GM19328 (cell line): Measurements from ENCODE around the gene XRN1.

ENCODE experiments used
- ATAC-seq: cut with Tn5 transposase; IDR thresholded peaks from one replicate; pipeline ENCODE4 v1.9.1; 2021; ENCODE audit warnings: mild to moderate bottlenecking, moderate library complexity; ENCODE audit not compliant: unreplicated experiment

Gene XRN1

DNA sequence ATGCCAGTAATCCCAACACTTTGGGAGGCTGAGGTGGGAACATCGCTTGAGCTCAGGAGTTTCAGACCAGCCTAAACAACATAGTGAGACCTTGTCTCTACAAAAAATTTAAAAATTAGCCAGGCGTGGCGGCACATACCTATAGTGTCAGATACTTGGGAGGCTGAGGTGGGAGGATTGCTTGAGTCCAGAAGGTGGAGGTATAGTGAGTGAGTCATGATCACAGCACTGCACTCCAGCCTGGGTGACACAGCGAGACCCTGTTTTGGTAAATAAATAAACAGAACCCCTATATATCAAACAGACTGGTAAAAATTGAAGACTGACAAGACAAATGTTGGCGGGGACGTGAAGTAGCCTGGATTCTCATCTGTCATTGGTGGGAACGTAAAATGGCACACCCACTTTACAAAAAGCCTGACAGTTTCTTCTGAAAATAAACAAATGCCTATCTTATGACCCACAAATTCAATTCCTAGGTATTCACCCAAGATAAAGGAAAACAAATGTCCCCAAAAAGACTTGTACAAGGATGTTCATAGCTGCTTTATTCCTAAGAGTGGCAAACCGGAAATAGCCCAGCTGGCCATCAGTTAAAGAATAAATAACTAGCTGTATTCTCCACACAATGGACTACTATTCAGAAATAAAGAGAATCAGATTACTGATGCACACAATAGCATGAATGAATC is 175.5 kb downstream of the XRN1 start:
- no peak for ATAC-seq

DNA sequence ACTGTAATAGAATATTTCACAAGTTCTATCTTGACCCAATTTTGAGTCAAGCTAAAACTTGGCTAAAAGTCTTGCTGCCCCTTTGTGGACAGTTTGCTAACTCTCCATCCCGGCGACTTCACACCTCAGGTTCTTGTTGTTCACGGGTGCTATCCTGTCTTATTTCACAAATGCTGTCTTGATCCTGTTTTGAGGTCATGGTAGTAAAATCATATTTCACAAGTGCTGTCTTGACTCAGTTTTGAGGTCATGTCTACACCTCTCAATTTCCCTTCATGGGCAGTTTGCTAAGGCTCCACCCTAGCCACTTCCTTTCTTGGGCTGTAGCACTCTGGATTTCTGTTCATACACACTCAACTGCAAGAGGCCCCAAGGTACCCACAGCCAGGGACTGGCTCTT is 177.4 kb downstream of the XRN1 start:
- ATAC-seq: no peak

DNA sequence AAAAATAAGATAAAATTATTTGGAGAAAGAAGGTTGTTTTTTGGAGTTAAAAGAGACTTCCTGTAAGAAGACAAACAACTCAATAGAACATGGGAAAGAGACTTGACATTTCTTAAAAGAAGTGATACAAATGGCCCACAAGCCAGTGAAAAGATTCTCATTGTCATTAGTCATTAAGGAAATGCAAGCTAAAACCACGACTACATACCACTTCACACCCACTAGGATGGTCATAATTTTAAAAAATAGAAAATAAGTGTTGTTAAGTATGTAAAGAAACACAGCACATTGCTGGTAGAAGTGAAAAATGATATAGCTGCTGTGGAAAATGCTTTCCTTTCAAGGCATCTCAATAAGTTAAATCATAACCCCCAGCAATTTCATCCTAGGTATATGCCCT is 178.1 kb downstream of the XRN1 start:
- no peak for ATAC-seq

DNA sequence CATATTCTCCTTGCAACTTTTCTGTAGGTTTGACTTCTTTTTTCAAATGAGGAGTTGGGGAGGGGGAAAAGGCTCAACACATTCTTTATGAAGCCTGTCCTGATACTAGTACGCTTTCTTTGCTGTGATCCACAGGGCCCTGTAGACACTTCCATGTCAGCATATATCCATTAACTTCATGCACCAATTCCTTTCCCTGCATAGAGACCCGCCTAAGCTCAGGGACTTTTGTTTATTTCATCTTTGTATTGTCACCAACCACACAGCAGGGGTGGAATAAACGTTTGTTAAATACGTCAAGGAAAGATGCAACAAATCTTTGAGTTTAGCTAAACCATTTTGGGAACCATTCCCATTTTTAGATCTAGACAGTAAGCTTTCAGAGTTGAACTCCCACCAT is 179.4 kb downstream of the XRN1 start:
- ATAC-seq: no peak

DNA sequence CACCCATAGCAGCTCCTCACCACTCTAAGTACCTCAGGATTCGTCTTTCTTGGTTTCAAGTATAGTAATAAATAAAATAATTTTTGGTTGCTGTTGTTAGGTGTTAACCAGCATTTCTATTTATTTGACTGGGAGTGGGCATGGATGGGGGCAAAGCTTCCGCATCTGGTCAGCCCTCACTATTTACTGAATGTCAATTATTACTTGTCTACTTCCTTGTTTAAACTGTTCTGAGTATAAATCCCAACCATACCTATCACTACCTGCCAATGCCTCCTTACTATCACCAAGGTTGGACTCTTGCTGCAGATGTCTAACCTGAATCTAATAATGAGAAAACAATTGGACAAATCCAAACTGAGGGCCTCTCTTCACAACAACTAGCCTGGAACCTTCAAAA is 180.6 kb downstream of the XRN1 start:
- no peak for ATAC-seq

DNA sequence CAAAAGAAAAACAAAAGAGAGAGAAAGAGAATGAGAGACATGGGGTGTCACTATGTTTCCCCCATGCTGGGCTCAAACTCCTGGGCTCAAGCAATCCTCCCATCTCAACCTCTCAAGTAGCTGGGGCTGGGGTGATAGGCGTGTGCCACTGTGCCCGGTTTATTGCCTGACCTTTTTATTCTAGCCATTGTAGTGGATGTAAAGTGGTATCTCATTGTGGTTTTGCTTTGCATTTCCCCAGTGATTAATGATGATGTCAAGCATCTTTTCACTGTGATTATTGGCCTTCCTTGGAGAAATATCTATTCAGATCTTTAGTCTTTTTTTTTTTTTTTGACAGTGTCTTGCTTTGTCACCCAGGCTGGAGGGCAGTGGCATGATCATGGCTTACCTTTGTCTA is 184.7 kb downstream of the XRN1 start:
- ATAC-seq: no peak

DNA sequence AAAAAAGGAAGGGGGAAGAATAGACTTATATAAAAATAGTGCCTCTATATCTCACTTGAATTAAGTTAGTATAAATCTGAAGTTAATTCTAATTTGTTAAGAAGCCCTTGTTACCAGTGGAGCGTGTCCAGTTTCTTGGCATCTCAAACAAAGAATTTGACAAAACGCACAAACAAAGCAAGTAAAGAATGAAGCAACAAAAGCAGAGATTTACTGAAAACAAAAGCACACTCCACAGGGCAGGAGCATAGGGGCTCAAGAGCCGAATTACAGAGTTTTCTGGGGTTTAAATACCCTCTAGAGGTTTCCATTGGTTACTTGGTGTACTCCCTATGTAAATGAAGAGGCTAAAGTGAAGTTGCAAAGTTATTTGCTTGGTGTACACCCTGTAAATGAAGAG is 188.5 kb downstream of the XRN1 start:
- no peak for ATAC-seq

DNA sequence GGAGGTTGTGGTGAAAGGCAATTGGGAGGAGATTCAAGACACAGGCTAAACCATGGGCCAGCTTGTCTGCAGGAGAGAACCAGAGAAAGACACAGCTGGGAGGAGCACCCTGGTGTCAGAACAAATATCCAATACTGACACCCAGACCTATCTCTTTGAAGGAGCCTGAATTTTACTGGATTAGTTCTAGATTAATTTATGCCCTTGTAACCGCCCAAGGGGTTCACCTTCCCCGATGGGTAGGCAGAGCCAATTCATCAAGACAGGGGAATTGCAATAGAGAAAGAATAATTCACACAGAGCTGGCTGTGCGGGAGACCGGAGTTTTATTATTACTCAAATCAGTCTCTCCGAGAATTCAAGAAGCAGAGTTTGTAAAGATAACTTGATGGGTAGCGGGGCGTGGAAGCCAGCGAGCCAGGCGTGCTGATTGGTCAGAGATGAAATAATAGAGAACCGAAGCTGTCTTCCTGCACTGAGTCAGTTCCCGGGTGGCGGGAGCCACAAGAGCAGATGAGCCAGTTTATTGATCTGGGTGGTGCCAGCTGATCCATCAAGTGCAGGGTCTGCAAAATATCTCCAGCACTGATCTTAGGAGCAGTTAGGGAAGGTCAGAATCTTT is 191.0 kb downstream of the XRN1 start:
- ATAC-seq: no peak
